Measurements from ENCODE around the gene CTRL.

The CTRL gene

GRCh38 chr16:67884684-67885083 is 47.0 kb downstream of the CTRL start, which contains the start of gene NRN1L:
TSS of gene NRN1L (plus strand) at chr16:67884885. CDS start at chr16:67884904, 19 bp downstream.
- DNase-seq = no peak

GRCh38 chr16:67883872-67884261 is 47.8 kb downstream of the CTRL start:
- DNase-seq = peak; percentile 48

GRCh38 chr16:67883146-67883871 is 48.4 kb downstream of the CTRL start:
- DNase-seq = no peak

GRCh38 chr16:67882374-67883145 is 49.1 kb downstream of the CTRL start:
- DNase-seq = no peak

GRCh38 chr16:67881621-67882161 is 50.0 kb downstream of the CTRL start:
- no peak for DNase-seq

- DNase-seq = no peak
Measured at GRCh38 chr16:67880584-67880983, 51.1 kb downstream of the CTRL start.

- DNase-seq = no peak
Measured at GRCh38 chr16:67879936-67880335, 51.7 kb downstream of the CTRL start.

Measured in hematopoietic multipotent progenitor cell treated with erythropoietin and hydrocortisone succinate and interleukin-3 and kit ligand, for 8 days (in vitro differentiated cells).